GM21390 (cell line): ENCODE results near the gene PTPA.

Source experiments
- ATAC-seq: cut with Tn5 transposase; IDR thresholded peaks from one replicate; pipeline ENCODE4 v1.9.1; 2021; ENCODE audit not compliant: unreplicated experiment

Gene PTPA

DNA sequence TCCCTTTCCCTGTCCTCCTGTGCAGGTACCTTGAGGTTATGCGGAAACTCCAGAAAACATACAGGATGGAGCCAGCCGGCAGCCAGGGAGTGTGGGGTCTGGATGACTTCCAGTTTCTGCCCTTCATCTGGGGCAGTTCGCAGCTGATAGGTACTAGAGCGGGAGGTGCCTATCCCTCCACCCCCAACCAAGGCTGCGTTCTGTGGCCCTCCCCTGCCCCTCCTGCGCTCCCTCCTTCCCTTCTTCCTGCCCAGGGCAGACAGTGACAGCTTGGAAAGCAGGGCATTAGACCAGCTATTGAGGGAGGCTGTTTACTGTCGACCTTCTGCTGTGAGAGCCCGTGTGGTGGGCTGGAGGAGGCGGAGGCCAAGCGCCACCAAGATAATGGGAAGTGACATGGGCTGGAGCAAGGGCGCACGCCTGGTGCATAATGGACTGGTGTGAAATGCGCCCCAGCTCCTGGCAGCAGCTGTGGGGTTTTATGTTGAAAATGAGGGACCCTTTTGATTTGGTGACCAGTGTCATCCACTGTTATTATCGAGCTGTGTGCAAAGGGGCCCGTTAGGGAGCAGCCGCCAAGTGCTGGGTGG lies 25.3 kb downstream of the PTPA start:
- no peak for ATAC-seq

DNA sequence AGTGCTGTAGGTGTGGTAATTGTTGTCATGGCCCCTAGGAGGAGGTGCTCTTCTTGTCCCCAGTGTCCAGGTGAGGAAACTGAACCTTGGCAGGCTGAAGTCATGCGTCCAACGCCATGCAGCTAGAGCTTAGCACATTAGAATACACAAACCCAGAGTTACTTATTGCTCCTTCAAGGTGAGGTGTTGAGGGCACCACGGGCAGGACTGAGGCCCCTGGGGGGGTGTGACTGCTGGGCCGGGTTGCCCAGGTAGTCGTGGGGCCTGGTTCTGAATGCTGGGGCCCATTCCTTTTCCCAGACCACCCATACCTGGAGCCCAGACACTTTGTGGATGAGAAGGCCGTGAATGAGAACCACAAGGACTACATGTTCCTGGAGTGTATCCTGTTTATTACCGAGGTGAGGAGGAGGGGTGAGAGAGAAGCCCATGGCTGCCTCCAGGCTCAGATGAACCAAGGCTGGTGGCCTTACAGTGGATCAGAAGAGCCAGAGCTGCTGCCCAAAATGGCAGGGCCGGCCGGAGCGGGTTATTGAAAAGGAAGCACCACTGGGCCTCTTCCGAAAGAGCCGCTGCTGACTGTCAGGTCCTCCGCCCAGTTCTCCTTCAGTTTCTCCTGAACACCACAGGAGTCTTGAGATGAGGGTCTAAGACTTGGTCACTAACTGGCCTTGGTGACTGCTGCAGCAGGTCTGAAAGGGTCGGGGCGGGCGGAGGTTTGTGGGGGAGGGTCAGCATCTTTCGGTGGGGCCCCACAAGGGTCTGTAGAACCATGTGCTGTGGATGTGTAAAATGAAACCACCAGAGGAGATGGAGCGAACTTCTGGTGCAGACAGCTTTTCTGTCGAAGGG lies 26.3 kb downstream of the PTPA start:
- no peak for ATAC-seq

DNA sequence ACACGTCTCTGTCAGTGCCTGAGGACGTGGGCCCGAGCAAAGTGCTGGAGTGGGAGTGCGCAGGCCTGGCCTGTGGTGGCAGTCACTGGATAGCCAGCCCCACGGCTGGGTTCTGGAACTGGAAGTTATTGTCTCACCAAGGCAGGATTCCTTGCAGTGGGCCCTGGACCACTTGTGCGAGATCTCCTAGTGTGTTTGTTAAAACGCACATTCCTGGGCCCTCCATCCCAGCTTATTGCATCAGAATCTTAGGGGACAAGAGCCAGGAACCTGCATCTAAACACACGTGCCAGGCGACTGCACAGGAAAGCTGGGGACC lies 26.9 kb downstream of the PTPA start:
- ATAC-seq = no peak

DNA sequence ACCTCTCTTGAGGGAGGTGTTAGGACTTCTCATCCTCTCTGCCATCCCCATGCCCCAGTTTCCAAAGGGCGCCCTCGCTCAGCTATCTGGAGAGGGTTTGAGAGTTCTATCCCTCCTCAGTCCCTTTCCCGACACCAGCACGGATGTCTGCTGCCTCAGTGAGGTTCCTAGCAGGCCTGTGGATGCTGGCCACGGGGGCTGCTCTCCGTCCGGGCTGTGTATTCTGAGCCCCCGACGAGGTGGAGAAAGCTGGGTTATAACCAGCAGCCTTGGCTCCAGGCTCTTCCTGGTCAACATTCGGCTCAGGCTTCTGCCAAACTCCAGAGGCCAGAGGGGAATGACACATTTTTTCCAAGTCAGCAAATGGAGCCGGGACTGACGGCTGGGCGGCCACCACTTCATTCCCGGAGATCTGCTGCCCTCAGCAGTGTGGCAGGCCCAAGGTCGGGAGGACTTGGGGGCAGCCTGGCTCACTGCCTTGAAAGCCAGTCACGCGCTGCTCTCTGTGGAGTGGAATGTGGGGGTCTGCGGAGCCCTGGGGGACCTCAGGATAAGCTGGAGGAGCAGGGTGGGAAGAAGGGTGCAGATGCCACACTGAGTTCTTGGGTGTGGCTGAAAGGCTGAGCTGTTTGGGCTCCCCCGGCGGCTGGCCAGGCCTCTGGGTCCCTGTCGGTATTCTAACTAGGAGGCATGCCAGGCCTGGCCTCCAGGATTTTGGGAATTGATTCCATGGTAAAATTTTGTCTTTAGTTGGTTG lies 27.4 kb downstream of the PTPA start:
- ATAC-seq = no peak

DNA sequence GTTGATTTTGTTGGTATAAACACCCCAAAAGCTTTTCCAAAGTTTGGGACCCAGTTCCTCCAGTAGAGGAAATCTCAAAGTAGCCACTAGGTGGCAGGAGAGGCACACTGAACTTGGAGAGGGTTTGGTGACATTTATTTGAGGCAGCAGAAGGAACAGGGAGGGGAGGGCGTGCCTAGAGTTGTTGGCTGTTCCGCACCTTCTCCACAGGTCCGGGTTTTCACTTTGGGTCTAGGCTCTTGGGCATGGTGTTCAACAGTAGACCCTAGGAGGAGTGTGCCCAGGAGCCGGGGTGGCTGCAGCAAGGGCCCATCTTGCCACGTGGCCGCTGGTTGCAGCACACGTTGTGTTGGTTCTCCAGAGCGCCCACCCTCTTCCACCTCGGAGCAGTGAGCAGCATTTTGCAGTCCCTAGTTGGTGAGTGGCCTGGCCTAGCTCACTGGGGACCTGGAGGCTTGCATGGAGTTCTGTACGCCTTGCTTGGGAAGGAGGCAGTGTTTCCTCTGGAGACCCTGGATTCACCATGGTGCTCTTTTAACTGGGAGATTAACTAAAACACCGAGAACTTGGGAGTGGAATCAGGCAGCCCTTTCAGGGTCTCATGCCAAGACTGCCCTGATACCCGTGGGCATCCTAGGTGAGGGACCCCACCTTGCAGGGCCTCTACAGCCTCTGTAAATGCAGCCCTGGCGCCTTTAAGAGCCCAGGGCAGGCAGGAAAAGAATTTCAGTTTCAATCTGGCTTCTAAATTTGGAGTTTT lies 28.2 kb downstream of the PTPA start:
- ATAC-seq = no peak

DNA sequence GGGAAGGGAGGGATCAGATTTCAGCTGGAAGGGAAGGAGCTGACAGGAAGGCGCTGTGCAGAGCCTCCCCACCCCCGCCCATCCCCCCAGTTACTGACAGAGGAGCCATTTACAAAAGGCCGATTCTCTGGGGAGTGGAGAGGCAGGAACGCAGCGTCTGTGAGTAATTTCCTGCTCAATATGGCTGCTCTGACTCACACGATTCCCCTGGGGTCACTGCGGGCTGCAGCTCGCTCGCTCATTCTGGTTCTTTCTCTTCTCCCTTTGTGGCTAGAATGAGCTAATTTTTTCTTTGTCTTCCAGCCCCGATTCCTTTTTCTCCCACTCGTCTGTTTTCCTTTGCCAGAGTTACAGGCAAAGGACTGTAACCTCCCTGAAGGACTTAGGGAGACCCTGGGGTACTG lies 28.8 kb downstream of the PTPA start:
- no peak for ATAC-seq

DNA sequence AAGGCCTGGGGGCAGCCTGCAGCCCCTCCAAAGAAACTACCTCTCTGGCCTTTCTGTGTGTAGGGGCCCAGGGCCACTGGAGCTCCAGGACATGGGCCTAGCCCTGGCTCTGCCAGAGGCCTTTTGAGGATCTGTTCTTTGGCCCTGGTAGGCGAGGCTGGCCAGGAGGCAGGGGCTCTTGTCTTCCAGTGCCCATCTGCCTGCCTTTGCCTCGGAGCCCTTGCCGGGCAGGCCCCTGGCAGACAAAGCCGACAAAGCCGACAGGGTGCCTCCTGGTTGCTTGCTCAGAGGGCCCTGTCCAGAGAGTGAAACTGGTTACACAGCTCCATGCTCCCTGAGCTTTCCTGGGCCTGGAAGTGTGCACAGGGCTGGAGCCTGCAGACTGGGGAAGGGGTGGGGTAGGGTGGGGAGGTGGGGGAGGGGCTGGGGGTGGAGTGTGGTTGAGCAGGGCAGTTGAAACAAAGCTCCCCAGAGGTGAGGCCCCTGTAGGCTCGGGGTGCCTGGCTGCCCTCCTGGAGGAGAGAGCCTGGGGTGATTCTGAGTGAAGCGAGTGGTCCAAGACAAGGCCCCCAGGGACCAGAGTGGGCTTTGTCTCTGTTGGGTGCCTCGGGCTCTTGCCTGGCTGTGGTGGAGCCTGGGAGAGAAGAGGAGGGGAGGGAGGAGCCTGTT lies 29.3 kb downstream of the PTPA start:
- ATAC-seq = no peak

DNA sequence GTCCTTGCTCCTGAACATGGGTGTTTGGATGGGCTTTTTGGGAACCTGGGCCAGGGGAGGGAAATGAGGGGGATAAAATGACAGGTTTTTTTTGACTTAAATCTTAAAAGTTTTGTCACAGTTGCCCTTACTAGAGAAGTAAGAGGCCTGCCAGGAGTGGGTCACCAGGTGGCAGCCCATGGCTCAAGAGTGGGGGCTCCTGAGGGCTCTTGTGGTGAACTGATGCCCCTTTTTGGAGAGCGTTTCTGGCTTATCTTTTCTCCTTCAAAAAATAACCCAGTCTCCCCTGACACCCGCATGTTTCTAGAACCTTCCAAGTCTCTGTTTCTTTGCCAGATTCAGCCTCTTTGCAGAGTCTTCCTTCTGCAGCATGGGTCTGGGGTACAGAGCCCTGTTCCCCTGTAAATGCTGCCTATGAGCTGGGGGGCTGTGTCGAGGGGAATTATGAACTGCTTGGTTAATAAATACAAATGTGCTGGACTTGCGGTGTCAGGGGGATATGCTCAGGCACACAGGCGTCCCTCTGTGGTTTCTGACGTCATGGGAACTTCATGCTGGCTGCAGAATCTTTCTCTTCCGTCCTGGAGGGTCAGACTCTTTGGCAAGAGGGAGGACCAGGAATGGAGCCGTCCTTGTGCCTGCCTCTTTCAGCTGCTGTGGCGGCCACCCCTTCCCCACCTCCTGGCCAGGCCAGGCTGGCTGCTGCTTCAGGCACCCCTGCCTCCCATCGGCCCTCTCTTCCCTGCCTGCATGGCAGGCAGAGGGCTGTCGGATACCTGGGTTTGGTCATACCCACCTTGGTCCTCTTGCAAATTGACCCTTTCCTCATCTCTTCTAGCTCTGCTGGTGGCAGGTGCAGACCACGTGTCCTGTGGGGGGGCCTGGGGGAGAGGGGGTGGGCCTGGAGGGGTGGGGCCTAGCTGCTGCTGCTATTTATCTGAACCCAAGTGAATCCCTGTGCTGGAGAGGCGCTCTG lies 30.1 kb downstream of the PTPA start:
- ATAC-seq = peak; percentile 22

DNA sequence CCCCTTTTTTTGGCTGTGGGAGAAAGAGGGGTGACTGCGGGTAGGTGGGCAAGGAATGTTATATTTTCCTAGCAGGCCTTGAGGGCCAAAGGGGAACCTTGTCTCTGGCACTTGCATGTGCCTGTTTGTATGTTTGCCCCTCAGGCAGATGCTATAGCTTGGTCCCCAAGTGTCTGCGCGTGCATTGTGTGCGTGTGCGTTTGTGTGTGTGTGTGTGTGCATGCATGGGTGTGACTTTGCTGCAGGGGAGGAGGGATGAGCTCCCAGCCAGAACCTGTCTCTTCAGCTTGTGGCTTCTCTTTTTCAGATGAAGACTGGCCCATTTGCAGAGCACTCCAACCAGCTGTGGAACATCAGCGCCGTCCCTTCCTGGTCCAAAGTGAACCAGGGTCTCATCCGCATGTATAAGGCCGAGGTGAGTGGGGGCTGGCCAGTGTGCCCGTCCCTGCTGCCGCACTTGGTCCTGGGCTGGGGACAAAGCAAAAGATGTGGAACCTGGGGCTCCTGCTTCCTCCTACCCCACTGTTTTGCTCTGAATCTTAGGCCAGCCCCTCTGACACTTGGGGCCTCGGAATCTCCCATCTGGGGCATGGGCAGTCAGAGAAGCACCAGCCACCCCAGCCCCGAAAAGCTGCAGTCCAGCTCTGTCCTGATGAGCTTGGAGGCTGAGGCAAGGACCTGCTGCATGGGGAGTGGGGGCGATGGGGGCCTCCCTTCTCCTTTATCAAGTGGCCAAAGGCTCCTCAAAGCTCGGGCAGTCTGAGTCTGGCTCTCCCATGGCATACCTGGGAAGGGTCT lies 31.1 kb downstream of the PTPA start:
- no peak for ATAC-seq

DNA sequence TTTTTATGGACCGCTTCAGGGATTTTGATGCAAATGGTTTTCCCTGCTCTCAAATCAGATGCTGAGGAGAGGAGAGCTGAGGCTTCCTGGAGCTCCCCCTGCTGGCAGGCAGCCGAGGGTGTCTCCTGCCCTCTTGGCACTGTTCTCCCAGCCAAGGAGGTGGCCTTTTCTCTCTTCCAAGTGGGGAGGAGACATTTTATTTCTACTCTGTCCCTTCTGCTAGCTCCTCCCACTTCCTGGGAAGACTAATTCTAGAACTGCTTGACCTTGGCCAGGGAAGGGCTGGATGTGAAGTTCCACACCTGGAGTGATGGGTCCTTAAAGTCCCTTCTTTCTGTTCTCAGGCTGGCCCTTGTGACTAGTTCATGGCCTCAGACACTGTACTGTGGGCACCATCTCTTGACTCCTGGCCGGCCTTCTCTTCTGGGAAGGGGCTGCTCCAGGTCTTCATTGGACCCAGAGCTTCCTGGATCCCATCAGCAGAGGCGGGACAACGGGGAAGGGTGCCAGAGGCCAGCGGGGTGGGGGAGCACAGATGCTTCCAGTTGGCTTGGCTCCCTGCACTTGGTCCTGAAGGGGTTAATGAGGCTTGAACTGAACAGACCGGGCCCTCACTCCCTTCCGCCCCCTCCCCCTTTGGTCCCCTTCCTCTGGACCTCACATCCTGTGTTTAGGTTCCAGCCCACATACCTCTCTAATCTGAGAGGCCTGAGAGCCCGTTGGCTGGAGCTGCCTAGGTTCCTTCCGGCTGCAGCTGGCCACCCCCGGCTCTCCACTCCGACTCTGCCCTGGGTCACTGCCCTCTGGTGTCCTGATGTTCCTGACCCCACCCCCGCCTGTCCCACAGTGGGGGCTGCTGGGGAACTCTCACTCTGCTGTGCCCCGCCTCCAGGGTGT lies 32.1 kb downstream of the PTPA start:
- ATAC-seq = no peak

DNA sequence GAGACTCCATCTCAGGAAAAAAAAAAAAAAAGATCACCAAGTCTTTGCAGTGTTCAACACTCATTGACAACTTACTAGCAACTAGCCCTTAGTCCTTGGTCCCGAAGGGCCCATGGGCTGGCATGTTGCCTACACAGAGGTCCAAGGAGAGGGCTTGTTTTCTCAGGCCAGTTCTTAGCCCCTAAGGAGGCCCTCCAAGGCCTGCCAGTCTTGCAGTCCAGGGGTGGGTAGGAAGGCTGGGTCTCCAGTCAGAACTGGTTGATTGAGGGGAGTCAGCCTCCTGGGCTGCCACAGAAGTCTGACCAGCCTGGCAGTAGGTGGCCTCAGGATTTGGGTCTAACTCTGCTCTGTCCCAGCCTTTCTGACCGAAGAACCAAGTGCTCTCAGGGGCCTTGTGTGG lies 34.1 kb downstream of the PTPA start:
- no peak for ATAC-seq

DNA sequence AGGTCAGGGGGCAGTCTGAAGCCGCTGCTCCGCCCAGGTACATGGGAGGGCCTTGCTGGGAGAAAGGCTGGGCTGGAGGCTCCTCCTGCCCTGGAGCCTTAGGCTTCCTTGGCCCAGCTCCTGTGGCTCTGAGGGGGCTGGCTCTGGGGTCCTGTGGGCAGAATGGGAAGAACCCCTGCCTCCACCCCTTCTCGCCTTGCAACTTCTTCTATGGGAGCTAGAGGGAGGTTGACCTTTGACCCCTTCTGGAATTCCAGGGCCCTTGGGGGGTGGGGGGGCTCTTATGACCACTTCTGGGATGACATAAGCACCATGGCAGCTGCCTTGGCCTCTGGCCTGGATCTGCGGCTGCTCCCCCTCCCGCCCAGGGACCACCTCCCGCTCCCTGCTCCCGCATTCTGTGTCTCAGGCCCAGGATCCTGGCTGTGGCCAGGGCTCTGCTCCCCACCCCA lies 34.7 kb downstream of the PTPA start:
- no peak for ATAC-seq

DNA sequence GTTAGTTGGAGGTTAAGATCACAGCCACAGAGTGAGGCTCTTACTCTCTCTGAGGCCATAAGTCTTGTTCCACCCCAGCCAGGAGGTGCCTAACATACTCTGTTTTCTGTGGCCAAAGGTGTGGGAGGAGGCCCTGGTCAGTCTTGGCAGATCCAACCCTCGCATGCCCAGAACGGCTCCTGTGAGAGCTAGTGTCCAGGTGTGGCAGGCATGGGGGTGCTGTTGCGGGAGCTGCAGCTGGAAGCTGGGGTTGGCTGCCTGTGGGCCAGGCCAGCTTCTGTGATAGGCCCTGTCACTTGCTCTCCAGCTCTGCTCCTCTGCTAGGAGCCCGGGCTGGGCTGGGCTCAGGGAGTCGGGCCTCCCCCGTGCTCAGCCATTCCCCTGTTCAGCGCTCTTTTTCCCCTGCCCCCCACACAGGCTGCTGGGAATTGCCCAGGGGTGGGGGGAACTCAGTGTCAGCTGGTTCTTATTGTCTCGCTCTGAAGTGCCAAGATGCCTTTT lies 35.3 kb downstream of the PTPA start:
- ATAC-seq = no peak

DNA sequence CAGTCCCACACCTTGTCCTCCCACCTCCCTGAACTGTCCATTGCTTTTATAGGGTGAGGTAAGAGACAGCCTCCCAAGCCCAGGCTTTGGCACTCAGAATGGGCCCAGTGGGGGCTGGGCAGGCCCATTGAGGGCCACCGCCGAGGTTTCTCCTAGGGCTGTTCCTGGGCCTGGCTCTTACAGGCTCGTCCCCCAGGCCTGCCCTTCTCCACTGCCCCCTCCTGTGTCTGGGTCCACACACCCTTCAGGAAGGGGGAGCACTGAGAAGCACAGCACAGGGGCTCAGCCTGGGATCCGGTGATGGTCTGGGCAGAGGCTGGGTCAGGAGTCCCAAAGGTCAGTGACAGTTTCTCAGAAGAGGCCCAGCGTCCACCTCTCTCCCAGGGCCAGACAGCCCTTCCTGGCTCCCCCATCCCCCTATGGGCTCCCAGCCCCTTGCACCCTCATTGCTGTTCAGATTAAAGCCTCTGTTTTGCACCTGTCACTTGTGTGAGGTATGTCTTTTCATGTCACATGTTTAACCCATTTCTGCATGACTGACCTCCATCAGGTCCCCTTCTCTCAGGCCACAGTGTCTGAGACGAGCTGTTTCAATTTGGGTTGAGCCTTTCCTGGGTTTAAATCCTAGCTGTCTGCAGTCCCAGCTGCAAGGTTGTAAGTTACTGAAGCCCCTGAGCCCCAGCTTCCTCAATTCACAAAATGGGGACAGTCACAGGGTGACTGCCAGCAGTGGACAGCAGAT lies 37.4 kb downstream of the PTPA start:
- ATAC-seq = no peak

DNA sequence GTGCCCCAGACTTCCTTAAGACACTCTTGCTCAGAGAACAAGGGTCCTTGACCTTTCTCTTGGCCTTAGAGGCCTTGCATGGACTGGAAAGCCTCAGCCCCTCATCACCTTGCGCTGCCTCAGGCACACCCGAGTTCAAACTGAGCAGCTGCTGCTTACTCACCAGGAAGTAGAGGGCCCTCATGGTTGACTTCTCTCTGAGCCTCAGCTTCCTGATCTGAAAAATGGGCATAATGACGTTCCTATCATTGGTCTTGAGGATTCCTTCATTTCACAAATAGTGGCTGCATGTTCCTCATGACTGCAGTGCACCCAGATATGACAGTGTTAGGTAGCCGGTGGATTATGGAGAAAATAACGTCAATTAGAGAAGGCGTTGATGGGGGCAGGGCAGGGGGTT lies 38.2 kb downstream of the PTPA start:
- no peak for ATAC-seq

DNA sequence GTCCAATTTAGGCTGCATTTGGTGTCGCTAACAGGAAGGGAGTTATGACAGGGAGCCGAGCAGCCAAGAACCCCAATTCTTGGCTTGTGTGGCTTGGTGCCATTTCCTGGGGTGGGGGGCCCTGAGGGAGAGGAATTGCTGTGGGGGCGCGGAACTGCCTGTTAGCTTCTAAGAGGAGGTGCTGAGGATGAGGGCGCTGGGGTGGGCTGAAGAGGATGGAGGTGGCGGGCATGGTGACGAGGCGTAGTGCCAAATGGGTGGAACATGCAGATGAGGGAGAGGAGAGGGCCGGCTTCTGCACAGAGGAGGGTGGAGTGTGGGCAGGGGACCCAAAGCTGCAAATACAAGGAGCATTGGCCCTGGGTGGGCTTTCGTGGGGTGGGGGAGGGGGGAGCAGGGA lies 38.9 kb downstream of the PTPA start:
- ATAC-seq = no peak

DNA sequence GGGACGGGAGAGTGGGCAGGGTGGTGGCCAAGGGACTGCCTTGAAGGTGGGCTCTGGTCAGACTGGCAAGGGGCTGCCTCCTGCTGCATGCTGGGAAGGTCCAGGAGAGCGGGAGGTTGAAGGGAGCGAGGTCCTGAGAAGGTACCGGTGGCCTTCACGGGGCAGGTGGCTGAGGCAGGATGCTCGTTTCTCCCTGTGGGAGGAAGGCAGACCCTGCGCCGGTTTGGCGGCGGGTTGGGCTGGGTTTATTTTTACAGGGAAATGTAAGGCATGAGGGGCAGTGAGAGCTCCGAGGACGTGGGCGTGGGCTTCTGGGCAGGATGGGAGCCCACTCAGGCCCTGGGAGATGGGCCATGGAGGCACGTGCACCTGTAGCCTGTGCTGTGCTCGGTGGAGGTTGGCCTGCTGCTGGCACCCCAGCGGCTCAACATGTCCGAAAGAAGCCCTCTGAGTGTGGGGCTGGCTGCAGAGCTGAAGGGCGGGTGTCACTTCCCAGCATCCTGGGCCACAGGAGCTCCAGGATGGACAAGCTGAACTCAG lies 39.5 kb downstream of the PTPA start:
- ATAC-seq = no peak
